Measurements from ENCODE around the gene CNTNAP2.

- TF ChIP-seq, protein P1, sequence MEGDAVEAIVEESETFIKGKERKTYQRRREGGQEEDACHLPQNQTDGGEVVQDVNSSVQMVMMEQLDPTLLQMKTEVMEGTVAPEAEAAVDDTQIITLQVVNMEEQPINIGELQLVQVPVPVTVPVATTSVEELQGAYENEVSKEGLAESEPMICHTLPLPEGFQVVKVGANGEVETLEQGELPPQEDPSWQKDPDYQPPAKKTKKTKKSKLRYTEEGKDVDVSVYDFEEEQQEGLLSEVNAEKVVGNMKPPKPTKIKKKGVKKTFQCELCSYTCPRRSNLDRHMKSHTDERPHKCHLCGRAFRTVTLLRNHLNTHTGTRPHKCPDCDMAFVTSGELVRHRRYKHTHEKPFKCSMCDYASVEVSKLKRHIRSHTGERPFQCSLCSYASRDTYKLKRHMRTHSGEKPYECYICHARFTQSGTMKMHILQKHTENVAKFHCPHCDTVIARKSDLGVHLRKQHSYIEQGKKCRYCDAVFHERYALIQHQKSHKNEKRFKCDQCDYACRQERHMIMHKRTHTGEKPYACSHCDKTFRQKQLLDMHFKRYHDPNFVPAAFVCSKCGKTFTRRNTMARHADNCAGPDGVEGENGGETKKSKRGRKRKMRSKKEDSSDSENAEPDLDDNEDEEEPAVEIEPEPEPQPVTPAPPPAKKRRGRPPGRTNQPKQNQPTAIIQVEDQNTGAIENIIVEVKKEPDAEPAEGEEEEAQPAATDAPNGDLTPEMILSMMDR (IDR thresholded peaks at IDR 0.05), result no peak
- TF ChIP-seq POLR2AphosphoS5 (IDR thresholded peaks at IDR 0.05) (no peak), POLR2A (IDR thresholded peaks at IDR 0.05) (no peak)
Measured at GRCh38 chr7:146249272-146249671, 132.7 kb downstream of the CNTNAP2 start.
